Suppressor macrophage (primary cell): Measurements from ENCODE around the gene C1orf94.

Experiments
- DNase-seq, 4 experiments: peaks; one replicate each; pipeline ENCODE4 v3.0.0-alpha.2; 2020 to 2022
- total RNA-seq, 17 experiments: gene quantifications; one replicate each; lab custom pipeline; 2026; ENCODE audit warnings: mixed read lengths in 6 of 17, inconsistent platforms in 3 of 17; lab: John Stamatoyannopoulos, UW

Gene C1orf94
- total RNA-seq, result 0 to 1.5 (median 0) reads per million in 17 experiments

GRCh38 chr1:34176830-34177603, at the start of gene C1orf94:
TSS of gene C1orf94 (plus strand) at chr1:34176907. CDS start at chr1:34177790, 883 bp downstream.
- DNase-seq, result no peak

GRCh38 chr1:34127006-34128000, 49.4 kb upstream of the C1orf94 start:
- DNase-seq, result no peak

GRCh38 chr1:34128186-34128889, 48.4 kb upstream of the C1orf94 start:
- no peak for DNase-seq

- DNase-seq, result no peak
These were observed 47.1 kb upstream of the C1orf94 start for GRCh38 chr1:34129630-34130029.

- no peak for DNase-seq
These were observed 46.4 kb upstream of the C1orf94 start for GRCh38 chr1:34130306-34130705.

- DNase-seq, result no peak
These were observed 45.1 kb upstream of the C1orf94 start for GRCh38 chr1:34131396-34132160.

GRCh38 chr1:34132161-34132420, 44.6 kb upstream of the C1orf94 start:
- no peak for DNase-seq

GRCh38 chr1:34137411-34137810, 39.3 kb upstream of the C1orf94 start:
- no peak for DNase-seq

- DNase-seq, result peak; percentile 5 to 48 (median 25)
These were observed 36.6 kb upstream of the C1orf94 start for GRCh38 chr1:34140011-34140676.

GRCh38 chr1:34143975-34144374, 32.7 kb upstream of the C1orf94 start:
- no peak for DNase-seq

- no peak for DNase-seq
These were observed 31.9 kb upstream of the C1orf94 start for GRCh38 chr1:34144766-34145165.

GRCh38 chr1:34147301-34147700, 29.4 kb upstream of the C1orf94 start:
- DNase-seq, result no peak

GRCh38 chr1:34149501-34149900, 27.2 kb upstream of the C1orf94 start:
- no peak for DNase-seq

- no peak for DNase-seq
These were observed 23.5 kb upstream of the C1orf94 start for GRCh38 chr1:34153246-34153645.

GRCh38 chr1:34155860-34156259, 20.8 kb upstream of the C1orf94 start:
- DNase-seq, result no peak

- DNase-seq, result no peak
These were observed 20.0 kb upstream of the C1orf94 start for GRCh38 chr1:34156739-34157138.

- peak; percentile 40 to 70 (median 45) for DNase-seq
These were observed 13.6 kb upstream of the C1orf94 start for GRCh38 chr1:34162852-34163766.

GRCh38 chr1:34163792-34164731, 12.6 kb upstream of the C1orf94 start:
- DNase-seq, result no peak

GRCh38 chr1:34164771-34165391, 11.8 kb upstream of the C1orf94 start, which contains the start of gene CSMD2:
TSS of gene CSMD2 (minus strand) at chr1:34165230. CDS start at chr1:34165097, 133 bp downstream.
- no peak for DNase-seq
